Renal cortical epithelial cell (primary cell): Measurements from ENCODE around the gene PRRG2. TPM values are rescaled to one million over a fixed set of nuclear protein-coding genes. Genes with fewer than 3 reads are reported as not detected.

Source experiments
- DNase-seq: peaks from one replicate; pipeline ENCODE4 v3.0.0-alpha.2; 2011; ENCODE audit warnings: low read depth
- total RNA-seq: library from RNA; depleted of rRNA; stranded (reverse); fragments of >200 nt; gene quantifications from 2 replicates; pipeline ENCODE4 v1.2.3, GENCODE V29; 2014

Gene PRRG2
- total RNA-seq, 1 donor from 2014 or later: 7.2 TPM

- DNase-seq: no peak
These were observed 8.4 kb downstream of the PRRG2 start for GRCh38 chr19:49589502-49589905.

GRCh38 chr19:49590071-49590970 is 9.2 kb downstream of the PRRG2 start:
- peak; percentile 90 for DNase-seq

- DNase-seq: peak; percentile 47
These were observed 10.0 kb downstream of the PRRG2 start, which contains the start of gene PRR12 for GRCh38 chr19:49590971-49591730. Gene PRR12, plus strand, starts transcription at chr19:49591182. Its CDS starts 473 bp downstream, at chr19:49591655.

- no peak for DNase-seq
These were observed 10.8 kb downstream of the PRRG2 start for GRCh38 chr19:49591731-49592485.

GRCh38 chr19:49592486-49593232 is 11.5 kb downstream of the PRRG2 start:
- DNase-seq: no peak

- peak; percentile 78 for DNase-seq
These were observed 12.4 kb downstream of the PRRG2 start for GRCh38 chr19:49593233-49594113.

- DNase-seq: no peak
These were observed 13.3 kb downstream of the PRRG2 start for GRCh38 chr19:49594157-49594992.

- no peak for DNase-seq
These were observed 14.1 kb downstream of the PRRG2 start for GRCh38 chr19:49594993-49595818.

- DNase-seq: no peak
These were observed 14.8 kb downstream of the PRRG2 start for GRCh38 chr19:49595819-49596404.

GRCh38 chr19:49596407-49596806 is 15.3 kb downstream of the PRRG2 start:
- no peak for DNase-seq

GRCh38 chr19:49596954-49597702 is 16.0 kb downstream of the PRRG2 start:
- DNase-seq: no peak

GRCh38 chr19:49597703-49597974 is 16.5 kb downstream of the PRRG2 start:
- no peak for DNase-seq

GRCh38 chr19:49599378-49600295 is 18.5 kb downstream of the PRRG2 start:
- no peak for DNase-seq

GRCh38 chr19:49601482-49602038 is 20.4 kb downstream of the PRRG2 start:
- DNase-seq: no peak

- no peak for DNase-seq
These were observed 21.7 kb downstream of the PRRG2 start for GRCh38 chr19:49602806-49603205.

- DNase-seq: no peak
These were observed 24.5 kb downstream of the PRRG2 start for GRCh38 chr19:49605605-49606004.
